A673 (cell line): ENCODE results near the gene GPRC5C. TPM values are rescaled to one million over a fixed set of nuclear protein-coding genes. Genes with fewer than 3 reads are reported as not detected.
A peak's percentile ranks its signal among the peaks of the same experiment; 100 is the strongest.

Experiments
- BruUV-seq: library from RNA; stranded (reverse); fragments of 400-500 nt; replicated peaks from 2 replicates; lab custom pipeline; 2021; lab: Mats Ljungman, UMichigan
- CTCF ChIA-PET: fragments of 300-600 bp; sonication (Branson Sonifier 250); formaldehyde crosslinking; loops from one replicate; lab custom pipeline; 2022; ENCODE audit warnings: antibody characterized with exemption; lab: Charles Lee
- POLR2A ChIA-PET: fragments of 300-600 bp; sonication (Branson Sonifier 250); formaldehyde crosslinking; loops from one replicate; lab custom pipeline; 2022; ENCODE audit warnings: antibody characterized with exemption; ENCODE audit not compliant: low non-redundant PET; lab: Charles Lee
- DNase-seq: peaks from one replicate; pipeline ENCODE4 v3.0.0-alpha.2; 2015; ENCODE audit warnings: low spot score
- H3K27ac ChIP-seq: fragments of 200-600 bp; sonication (generic); 2 replicates; pipeline ENCODE4 v1.5.1; 2016; ENCODE audit warnings: mixed run types, low read depth, mild to moderate bottlenecking, mixed read lengths, antibody characterized with exemption, low read length; ENCODE audit not compliant: poor library complexity, severe bottlenecking
- H3K27me3 ChIP-seq: fragments of 200-600 bp; sonication (generic); replicated peaks from 2 replicates; pipeline ENCODE4 v1.6.1; 2017; ENCODE audit warnings: mixed run types, low read depth, mild to moderate bottlenecking, mixed read lengths, antibody characterized with exemption, low read length; ENCODE audit not compliant: insufficient read depth, poor library complexity
- H3K36me3 ChIP-seq: fragments of 200-600 bp; sonication (generic); 2 replicates; pipeline ENCODE4 v1.6.1; 2016; ENCODE audit warnings: mixed run types, mild to moderate bottlenecking, mixed read lengths, antibody characterized with exemption, low read length; ENCODE audit not compliant: insufficient read depth, poor library complexity, severe bottlenecking
- H3K4me1 ChIP-seq: fragments of 200-600 bp; sonication (generic); 2 replicates; pipeline ENCODE4 v1.6.1; 2017; ENCODE audit warnings: mixed run types, mild to moderate bottlenecking, mixed read lengths, antibody characterized with exemption, low read length; ENCODE audit not compliant: insufficient read depth, poor library complexity, severe bottlenecking
- H3K4me3 ChIP-seq: fragments of 200-600 bp; sonication (generic); 2 replicates; pipeline ENCODE4 v1.5.1; 2016; ENCODE audit warnings: low read depth, mixed run types, mild to moderate bottlenecking, mixed read lengths, low read length; ENCODE audit not compliant: poor library complexity, severe bottlenecking
- H3K9me3 ChIP-seq: fragments of 200-600 bp; sonication (generic); 2 replicates; pipeline ENCODE4 v1.6.1; 2016; ENCODE audit warnings: mixed run types, low read depth, mild to moderate bottlenecking, mixed read lengths, antibody characterized with exemption, low read length; ENCODE audit not compliant: poor library complexity, severe bottlenecking
- CTCF ChIP-seq: fragments of 300-800, 200-600 bp; sonication (generic); conservative IDR thresholded peaks from 2 replicates; pipeline ENCODE4 v1.5.1; 2017; ENCODE audit warnings: low read depth, mild to moderate bottlenecking, antibody characterized with exemption, low read length, moderate library complexity, mixed read lengths
- EZH2 ChIP-seq: fragments of 200-600 bp; sonication (generic); IDR thresholded peaks from 2 replicates; pipeline ENCODE4 v1.6.1; 2017; ENCODE audit warnings: borderline replicate concordance, low read depth, mild to moderate bottlenecking, mixed read lengths, antibody characterized with exemption, low read length; ENCODE audit not compliant: poor library complexity, severe bottlenecking
- intact Hi-C: fragments of 100-400 bp; cut with micrococcal nuclease; formaldehyde crosslinking; loops from one replicate; pipeline ENCODE4 v1.10.0; 2022; ENCODE audit not compliant: unreplicated experiment
- total RNA-seq: library from RNA; stranded (reverse); gene quantifications from 2 replicates; pipeline ENCODE4 v1.2.3, GENCODE V29; 2021

The GPRC5C gene
- total RNA-seq, 1 experiment from 2014 or later: not detected

DNA sequence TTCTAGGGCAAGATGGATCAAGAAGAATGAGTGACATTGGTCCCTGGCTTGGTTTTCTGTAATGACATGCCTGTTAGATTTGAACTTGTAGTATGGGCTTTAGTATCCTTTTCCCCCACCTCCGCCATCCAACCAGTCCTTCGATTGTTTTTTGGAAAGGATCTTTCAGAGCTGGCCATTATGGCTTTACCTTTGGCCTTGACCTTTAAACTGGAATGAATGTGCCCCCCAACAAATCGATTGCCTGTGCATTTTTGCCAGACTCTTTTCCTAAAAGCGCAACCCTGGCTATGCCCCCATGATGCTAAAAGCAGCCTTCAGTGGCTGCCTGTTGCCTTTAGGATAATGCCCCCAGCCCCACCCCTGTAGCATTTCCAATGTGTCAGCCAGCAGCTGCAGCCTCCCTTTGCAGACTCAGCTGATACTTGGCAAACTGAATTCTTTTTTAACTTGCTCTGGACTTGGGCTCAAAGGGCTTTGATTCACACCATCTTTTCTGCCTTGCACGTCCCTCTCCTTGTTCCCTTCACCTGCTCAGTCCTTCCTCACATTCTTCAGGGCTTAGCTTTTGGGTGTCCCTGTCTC lies 4.0 kb downstream of the GPRC5C start:
- TF ChIP-seq CTCF: no peak
- BruUV-seq: no TSS peak
- intact Hi-C loops: no loop called here
- DNase-seq: no peak
- no peak overlapping the region for H3K4me3 ChIP-seq
- CTCF ChIA-PET: no interaction called here
- H3K36me3 ChIP-seq: no peaks in the 10 kb centered on the region
- H3K4me1 ChIP-seq: peaks cover 10% of the 10 kb centered on the region
- H3K9me3 ChIP-seq: peaks cover 6% of the 10 kb centered on the region
- peaks cover 35% of the 10 kb centered on the region for H3K27me3 ChIP-seq
- H3K27ac ChIP-seq: no peak overlapping the region
- POLR2A ChIA-PET: interaction anchor here (0.6 kb wide), 1 partner anchor 227 kb away, joined by 4 read pairs; no protein-coding TSS in a partner anchor

DNA sequence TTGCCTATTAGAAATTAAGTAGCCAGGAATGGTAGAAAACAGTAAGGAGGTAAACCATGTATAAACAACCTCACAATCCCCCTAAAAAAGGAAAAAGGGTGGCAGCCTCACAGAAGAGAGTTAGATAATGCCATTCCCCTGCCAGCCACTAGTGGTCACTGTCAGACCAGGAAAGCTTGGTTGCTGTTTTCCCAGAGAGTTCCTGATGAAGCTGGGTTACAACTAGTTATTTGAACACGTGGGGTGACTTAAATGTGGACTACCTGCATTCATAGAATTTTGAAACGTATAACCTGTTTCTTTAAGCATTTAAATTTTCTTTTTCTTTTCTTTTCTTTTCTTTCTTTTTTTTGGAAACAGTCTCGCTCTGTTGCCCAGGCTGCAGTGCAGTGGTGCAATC lies 5.8 kb downstream of the GPRC5C start:
- TF ChIP-seq EZH2 (no peak), CTCF (peak; percentile 71)
- ChIA-PET POLR2A (no interaction called here), CTCF (interaction anchor here (0.7 to 0.8 kb wide), 3 partner anchors 57 to 413 kb away, joined by 3 to 6 read pairs (median 3); no protein-coding TSS in a partner anchor)
- Histone ChIP-seq H3K27ac (no peak overlapping the region), H3K9me3 (peaks cover 6% of the 10 kb centered on the region), H3K36me3 (no peaks in the 10 kb centered on the region), H3K27me3 (peaks cover 17% of the 10 kb centered on the region), H3K4me3 (no peak overlapping the region), H3K4me1 (no peaks in the 10 kb centered on the region)
- BruUV-seq: no TSS peak
- DNase-seq: no peak
- intact Hi-C loops: no loop called here

DNA sequence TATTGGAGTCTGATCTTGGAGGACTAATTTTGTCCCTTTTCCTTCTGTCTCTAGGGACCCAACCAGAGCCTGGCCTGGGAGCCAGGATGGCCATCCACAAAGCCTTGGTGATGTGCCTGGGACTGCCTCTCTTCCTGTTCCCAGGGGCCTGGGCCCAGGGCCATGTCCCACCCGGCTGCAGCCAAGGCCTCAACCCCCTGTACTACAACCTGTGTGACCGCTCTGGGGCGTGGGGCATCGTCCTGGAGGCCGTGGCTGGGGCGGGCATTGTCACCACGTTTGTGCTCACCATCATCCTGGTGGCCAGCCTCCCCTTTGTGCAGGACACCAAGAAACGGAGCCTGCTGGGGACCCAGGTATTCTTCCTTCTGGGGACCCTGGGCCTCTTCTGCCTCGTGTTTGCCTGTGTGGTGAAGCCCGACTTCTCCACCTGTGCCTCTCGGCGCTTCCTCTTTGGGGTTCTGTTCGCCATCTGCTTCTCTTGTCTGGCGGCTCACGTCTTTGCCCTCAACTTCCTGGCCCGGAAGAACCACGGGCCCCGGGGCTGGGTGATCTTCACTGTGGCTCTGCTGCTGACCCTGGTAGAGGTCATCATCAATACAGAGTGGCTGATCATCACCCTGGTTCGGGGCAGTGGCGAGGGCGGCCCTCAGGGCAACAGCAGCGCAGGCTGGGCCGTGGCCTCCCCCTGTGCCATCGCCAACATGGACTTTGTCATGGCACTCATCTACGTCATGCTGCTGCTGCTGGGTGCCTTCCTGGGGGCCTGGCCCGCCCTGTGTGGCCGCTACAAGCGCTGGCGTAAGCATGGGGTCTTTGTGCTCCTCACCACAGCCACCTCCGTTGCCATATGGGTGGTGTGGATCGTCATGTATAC lies 8.0 kb downstream of the GPRC5C start:
- no TSS peak for BruUV-seq

More for the DNA sequence above, 8.0 kb downstream of the GPRC5C start:
- TF ChIP-seq CTCF (no peak), EZH2 (no peak)
- intact Hi-C loops: no loop called here
- no peak for DNase-seq
- H3K4me3 ChIP-seq: no peak overlapping the region
- H3K36me3 ChIP-seq: no peaks in the 10 kb centered on the region
- POLR2A ChIA-PET: no interaction called here
- H3K9me3 ChIP-seq: peaks cover 6% of the 10 kb centered on the region
- CTCF ChIA-PET: no interaction called here
- no peaks in the 10 kb centered on the region for H3K4me1 ChIP-seq
- no peak overlapping the region for H3K27ac ChIP-seq
- no peaks in the 10 kb centered on the region for H3K27me3 ChIP-seq
